GM12872 (cell line): ENCODE results near the gene GYPC.

Source experiments
- TF ChIP-seq, protein P1 (sequence below): IDR thresholded peaks from 3 replicates; pipeline ENCODE4 v1.5.1; 2011; ENCODE audit warnings: low read depth, mild to moderate bottlenecking, low read length, moderate library complexity; ENCODE audit not compliant: insufficient read depth

GYPC gene

DNA sequence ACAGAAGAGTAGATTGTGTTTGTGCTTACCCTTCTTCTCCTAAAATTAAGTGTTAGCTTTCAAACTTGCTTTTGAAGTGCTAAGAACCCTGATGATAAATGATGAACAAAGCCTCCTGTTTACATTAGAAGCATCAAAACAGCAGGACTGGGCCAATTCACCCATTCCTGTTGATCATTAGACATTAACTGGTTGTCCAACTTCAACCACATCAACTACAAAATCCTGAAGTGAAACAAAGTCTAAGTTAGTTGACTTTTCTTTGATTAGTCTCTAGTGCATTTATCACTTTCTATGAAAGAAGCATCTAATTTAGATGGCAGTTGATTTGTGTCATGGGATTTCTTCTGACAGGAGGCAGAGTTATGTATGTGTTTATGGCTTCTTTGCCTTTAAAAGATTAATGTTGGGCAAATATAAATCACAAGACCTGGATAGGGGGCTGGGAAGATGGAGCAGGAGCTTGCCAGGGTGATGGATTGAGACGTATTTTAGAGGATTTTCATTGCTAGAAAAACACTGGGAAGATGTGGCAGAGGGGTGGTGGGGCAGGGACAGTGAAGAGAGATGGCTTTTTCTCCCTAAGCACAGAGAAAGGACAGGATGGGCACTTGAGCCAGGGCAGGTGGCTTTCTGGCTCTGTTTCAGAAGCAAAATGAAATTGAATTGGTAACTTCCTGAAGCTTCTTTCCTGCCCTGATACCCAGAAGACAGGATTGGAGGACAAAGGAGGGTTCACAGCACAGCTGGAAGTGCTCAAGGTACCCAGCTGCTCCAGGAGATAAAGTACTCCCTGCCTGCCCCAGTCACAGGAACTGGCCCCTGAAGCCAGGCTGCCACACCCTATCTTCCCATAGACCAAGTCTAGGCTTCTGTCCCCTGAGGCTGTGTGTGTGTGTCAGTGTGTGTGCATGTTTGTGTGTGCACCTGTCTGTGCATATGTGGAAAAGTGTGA is 20.5 kb downstream of the GYPC start:
- TF ChIP-seq, protein P1, sequence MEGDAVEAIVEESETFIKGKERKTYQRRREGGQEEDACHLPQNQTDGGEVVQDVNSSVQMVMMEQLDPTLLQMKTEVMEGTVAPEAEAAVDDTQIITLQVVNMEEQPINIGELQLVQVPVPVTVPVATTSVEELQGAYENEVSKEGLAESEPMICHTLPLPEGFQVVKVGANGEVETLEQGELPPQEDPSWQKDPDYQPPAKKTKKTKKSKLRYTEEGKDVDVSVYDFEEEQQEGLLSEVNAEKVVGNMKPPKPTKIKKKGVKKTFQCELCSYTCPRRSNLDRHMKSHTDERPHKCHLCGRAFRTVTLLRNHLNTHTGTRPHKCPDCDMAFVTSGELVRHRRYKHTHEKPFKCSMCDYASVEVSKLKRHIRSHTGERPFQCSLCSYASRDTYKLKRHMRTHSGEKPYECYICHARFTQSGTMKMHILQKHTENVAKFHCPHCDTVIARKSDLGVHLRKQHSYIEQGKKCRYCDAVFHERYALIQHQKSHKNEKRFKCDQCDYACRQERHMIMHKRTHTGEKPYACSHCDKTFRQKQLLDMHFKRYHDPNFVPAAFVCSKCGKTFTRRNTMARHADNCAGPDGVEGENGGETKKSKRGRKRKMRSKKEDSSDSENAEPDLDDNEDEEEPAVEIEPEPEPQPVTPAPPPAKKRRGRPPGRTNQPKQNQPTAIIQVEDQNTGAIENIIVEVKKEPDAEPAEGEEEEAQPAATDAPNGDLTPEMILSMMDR: no peak

DNA sequence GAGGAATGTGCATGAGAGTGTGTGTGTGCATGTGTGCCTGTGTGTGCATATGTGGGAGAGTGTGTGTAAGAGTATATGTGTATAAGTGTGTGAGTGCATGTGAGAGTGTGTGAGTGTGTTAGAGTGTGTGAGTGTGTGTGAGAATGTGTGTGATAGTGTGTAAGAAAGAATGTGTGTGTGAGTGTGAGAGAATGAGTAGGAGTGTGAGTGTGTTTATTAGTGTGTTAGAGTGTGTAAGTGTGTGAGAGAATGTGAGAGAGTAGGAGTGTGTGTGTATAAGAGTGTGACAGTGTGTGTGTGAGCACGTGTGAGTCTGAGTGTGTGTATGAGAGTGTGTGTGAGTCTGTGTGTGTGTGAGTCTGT is 21.2 kb downstream of the GYPC start:
- TF ChIP-seq, protein P1: no peak

DNA sequence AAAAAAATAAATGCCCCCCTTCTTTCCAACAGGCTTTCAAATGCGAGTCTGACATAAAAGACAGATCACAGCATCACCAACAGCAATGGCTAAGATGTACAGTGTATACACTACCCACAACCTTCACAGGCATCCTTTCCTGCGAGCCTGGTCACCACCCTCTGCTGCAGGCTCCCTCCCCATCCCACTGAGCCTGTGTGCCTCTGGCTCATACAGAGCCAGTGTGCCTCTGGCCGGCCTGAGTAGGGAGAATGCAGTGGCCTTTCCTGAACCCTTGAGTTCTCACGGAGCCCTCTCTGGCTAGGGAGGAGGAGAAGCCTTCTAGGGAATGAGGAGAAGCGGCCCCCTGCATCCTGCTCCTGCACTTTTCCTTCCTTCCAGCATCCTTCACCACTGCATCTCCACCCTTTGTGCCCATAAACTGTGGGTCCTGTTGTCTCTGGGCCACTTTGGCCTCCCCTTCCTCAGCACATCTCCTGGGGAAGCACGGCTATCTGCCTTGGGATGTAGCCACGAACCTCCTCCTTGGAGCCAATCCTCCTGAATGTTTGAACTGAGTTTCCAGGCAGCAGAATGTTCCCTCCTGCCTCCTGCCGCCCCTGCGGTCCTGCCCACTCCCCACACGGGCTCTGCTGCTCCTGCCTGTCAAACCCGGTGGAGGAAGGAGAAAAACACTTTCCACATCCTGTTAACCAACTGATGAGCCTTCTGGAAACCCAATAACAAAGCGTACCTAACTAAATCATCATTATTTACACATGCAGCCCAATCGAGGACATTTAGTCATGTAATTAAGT is 22.5 kb downstream of the GYPC start:
- TF ChIP-seq, protein P1: no peak

DNA sequence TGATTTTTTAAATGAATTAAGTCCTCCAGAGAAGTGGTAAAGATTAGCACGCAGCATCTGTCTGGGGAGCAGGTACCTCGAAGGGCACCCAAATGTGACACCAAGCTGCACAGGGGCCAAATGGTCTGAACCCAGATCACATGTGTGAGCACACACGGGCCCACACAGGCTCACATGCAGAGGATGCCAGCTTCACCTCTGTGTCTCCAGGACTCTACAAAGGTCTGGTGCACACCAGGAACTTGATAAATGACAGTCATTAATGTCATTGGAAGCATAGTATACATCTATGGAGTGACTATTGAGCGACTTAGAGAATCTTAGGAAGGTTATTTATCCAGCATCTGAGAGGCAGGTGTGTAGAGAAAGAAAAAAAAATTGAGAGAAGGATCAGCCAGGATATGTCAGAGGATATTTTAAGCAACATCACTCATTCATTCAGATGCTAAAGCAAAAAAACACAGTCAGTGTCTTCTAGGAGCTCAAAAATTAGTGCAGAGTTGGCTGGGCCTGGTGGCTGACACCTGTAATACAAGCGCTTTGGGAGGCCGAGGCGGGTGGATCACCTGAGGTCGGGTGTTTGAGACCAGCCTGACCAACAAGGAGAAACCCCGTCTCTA is 23.2 kb downstream of the GYPC start:
- TF ChIP-seq, protein P1: no peak

DNA sequence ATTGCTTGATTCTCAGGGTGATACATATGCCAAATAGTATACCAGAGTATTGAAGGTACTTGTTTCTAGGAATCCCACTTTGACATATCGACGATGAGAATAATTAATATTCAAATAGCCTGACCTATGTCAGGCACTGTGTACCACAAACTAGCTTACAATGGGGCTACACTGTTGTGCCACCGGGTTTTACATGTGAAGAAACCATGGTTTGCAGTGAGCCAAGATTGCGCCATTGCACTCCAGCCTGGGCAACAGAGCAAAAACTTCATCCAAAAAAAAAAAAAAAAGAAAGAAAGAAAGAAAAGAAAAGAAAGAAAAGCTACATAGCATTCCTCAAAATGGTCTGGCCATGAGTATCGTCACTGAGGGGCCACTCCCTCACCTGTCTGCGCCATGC is 25.5 kb downstream of the GYPC start:
- TF ChIP-seq, protein P1: no peak

DNA sequence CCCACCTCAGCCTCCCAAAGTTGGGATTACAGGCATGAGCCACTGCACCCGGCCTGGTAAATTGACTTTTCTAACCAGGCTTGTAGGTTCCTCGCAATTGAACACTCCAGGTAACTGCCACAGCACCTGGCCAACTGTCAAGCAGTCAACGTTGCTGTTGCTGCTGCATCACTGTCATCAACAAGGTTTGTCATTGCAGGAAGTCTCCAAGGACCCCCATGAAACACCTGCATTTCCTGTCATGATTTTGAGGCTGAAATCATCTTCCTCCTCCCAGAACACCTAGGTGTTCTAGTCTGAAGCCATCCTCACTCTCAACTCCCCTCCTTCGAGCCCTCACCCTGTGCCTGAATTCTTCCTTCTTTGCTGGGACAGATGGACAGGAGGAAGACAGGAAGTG is 29.7 kb downstream of the GYPC start:
- TF ChIP-seq, protein P1: no peak

DNA sequence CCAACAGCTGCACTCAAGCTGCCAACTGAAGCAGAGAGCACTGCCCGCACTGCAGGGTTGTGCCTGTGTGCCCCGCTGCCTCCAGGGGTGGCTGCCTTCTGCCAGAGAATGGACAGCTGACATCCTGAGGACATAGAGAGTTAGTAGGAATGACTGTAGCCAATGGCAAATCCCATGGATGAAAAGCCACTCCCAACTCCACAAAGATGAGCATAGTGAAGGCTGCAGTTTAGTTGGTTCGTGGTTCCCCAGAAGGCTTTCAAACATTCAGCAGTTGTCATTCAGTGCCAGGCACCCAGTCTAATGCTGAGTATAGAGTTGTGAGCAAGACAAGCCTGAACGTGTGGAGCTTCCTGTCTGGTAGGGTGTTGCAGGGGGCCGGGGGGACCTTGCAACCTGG is 30.3 kb downstream of the GYPC start:
- TF ChIP-seq, protein P1: no peak
